Fibroblast of lung (primary cell): Measurements from ENCODE around the gene TBC1D3H.
"Not testable (repeated sequence)": the region's sequence is repeated elsewhere in the genome, so short reads cannot be mapped to it uniquely, and the experiment has no call there.

Experiments used
- CTCF ChIP-seq, 2 donors: IDR thresholded peaks in 1 of 2; conservative IDR thresholded peaks in 1 of 2; 1 replicate in 1 of 2; 2 replicates in 1 of 2; pipeline ENCODE4 v1.5.1; 2011 to 2012; ENCODE audit warnings: low read length in 2 of 2, control low read depth in 1 of 2, inconsistent platforms in 1 of 2, low read depth in 1 of 2, mild to moderate bottlenecking in 1 of 2
- EZH2 ChIP-seq: IDR thresholded peaks from 2 replicates; pipeline ENCODE4 v1.5.1; 2012; ENCODE audit warnings: low read length, control low read depth, mild to moderate bottlenecking; ENCODE audit errors: missing control alignments

DNA sequence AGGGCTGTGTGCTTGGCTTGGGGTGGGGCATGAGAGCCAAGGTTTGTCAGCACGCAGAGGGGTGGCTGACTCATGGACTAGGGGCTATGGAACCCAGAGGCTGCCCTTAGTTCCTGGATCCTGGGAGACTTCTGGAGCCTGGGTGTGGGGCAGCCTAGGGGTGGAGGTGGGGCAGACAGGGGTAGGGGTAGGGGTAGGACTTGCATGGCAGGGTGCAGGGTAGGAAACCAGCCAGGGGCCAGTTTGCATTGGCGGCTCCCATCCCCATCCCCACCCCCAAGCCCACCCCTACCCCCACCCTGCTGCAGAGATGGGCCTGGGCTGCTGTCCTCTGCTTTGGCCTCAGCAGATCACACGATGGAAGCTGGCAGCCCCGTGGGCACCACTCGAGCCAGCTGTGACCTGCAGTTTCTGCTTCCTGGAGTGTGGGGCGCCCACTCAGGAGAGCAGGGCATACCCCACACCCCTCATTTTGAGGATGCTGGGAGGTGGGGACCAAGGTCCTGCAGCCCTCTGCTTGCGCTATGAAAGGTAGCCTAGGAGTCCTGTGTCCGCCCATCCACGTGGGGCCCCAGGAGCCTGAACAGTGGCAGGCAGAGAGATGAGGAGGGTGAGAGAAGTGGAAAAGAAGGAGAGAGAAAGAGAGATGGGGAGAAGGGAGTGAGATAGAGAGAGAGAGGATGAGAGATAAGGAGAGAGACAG is 2.9 kb upstream of the TBC1D3H start:
- TF ChIP-seq CTCF (conservative IDR thresholded peaks at IDR 0.05 in 1 of 2, IDR thresholded peaks at IDR 0.05 in 1 of 2; ENCODE audit: low read depth in 1 of 2, low read length in 2 of 2); EZH2: not testable (repeated sequence)
